ENCODE data around the gene NCOR2. TPM values are rescaled to one million over a fixed set of nuclear protein-coding genes. Genes with fewer than 3 reads are reported as not detected.

NCOR2 gene
- total and polyA plus RNA-seq, 8 donors, result 49.6 to 148 (median 98.6) TPM

- H3K4me1 ChIP-seq, result peaks cover 17 to 23% (median 21%) of the 10 kb centered on the region in 3 donors
- TF ChIP-seq CTCF (IDR thresholded peaks at IDR 0.05), result no peak
Measured at GRCh38 chr12:124523071-124523470, 44.3 kb downstream of the NCOR2 start.

GRCh38 chr12:124520907-124521306 is 46.5 kb downstream of the NCOR2 start:
- no peak for TF ChIP-seq CTCF (IDR thresholded peaks at IDR 0.05)
- Histone ChIP-seq H3K4me3 (no peak overlapping the region), H3K36me3 (no peaks in the 10 kb centered on the region), H3K4me1 (peaks cover 23 to 33% (median 30%) of the 10 kb centered on the region in 3 donors), H3K27me3 (no peaks in the 10 kb centered on the region), H3K27ac (peak overlapping the region; percentile 35 to 99 (median 87)), H3K9me3 (no peaks in the 10 kb centered on the region)
- ATAC-seq (no peak), DNase-seq (peak in 2 of 6 donors; percentile 38 to 63), FAIRE-seq (no peak)
- WGBS, 2 donors, result 77 to 83% methylated on average over 10 of the region's 10 CpGs
- intact Hi-C loops (cut with DNase I), result loop anchor here in 1 of 3 donors (5.0 kb wide), 1 partner anchor 41 kb away; no protein-coding TSS in a partner anchor

More at GRCh38 chr12:124523071-124523470, 44.3 kb downstream of the NCOR2 start:
- DNase-seq (peak in 1 of 6 donors; percentile 59), ATAC-seq (no peak), FAIRE-seq (no peak)
- no peaks in the 10 kb centered on the region for H3K27me3 ChIP-seq
- H3K4me3 ChIP-seq, result no peak overlapping the region
- 72 to 74% methylated on average over 11 to 12 of the region's 12 CpGs for WGBS, 2 donors
- H3K27ac ChIP-seq, result no peak overlapping the region
- intact Hi-C loops (cut with DNase I), result loop anchor here in 1 of 3 donors (5.0 kb wide), 1 partner anchor 39 kb away; no protein-coding TSS in a partner anchor
- no peaks in the 10 kb centered on the region for H3K36me3 ChIP-seq
- no peaks in the 10 kb centered on the region for H3K9me3 ChIP-seq

GRCh38 chr12:124520265-124520701 is 47.1 kb downstream of the NCOR2 start:
- H3K27me3 ChIP-seq, result no peaks in the 10 kb centered on the region
- H3K9me3 ChIP-seq, result no peaks in the 10 kb centered on the region
- WGBS, 2 donors, result 11 to 12% methylated on average over 14 of the region's 14 CpGs
- H3K4me3 ChIP-seq, result no peak overlapping the region
- no peaks in the 10 kb centered on the region for H3K36me3 ChIP-seq
- peak overlapping the region; percentile 78 to 99 (median 98) for H3K27ac ChIP-seq
- H3K4me1 ChIP-seq, result peaks cover 25 to 33% (median 32%) of the 10 kb centered on the region in 3 donors
- intact Hi-C loops (cut with DNase I), result loop anchor here in 1 of 3 donors (5.0 kb wide), 1 partner anchor 42 kb away; no protein-coding TSS in a partner anchor
- peak; percentile 55 to 70 (median 60) for ATAC-seq
- TF ChIP-seq CTCF (IDR thresholded peaks at IDR 0.05), result no peak
- DNase-seq, result peak; percentile 79 to 92 (median 88)
- no peak for FAIRE-seq

GRCh38 chr12:124519746-124520145 is 47.7 kb downstream of the NCOR2 start:
- no peak overlapping the region for H3K4me3 ChIP-seq
- peak overlapping the region; percentile 78 to 99 (median 98) for H3K27ac ChIP-seq
- H3K27me3 ChIP-seq, result no peaks in the 10 kb centered on the region
- H3K4me1 ChIP-seq, result peaks cover 25 to 33% (median 32%) of the 10 kb centered on the region in 3 donors
- intact Hi-C loops (cut with DNase I), result loop anchor here in 1 of 3 donors (5.0 kb wide), 1 partner anchor 43 kb away; no protein-coding TSS in a partner anchor
- DNase-seq (peak in 2 of 6 donors; percentile 61 to 70), ATAC-seq (no peak), FAIRE-seq (no peak)
- H3K9me3 ChIP-seq, result no peaks in the 10 kb centered on the region
- no peak for TF ChIP-seq CTCF (IDR thresholded peaks at IDR 0.05)
- WGBS, 2 donors, result 29 to 30% methylated on average over 10 of the region's 10 CpGs
- no peaks in the 10 kb centered on the region for H3K36me3 ChIP-seq

All from pancreas (tissue), 10 donors.